ENCODE measurements around the gene TXN2.

TXN2 gene

GRCh38 chr22:36464715-36465231 is 16.7 kb downstream of the TXN2 start:
- Histone ChIP-seq H3K27ac (replicated peaks) (no peak overlapping the region), H3K27me3 (ENCODE audit: insufficient read depth, poor library complexity, severe bottlenecking) (no peaks in the 10 kb centered on the region), H3K4me3 (replicated peaks; ENCODE audit: insufficient read depth, low read length) (no peak overlapping the region)
- DNase-seq (ENCODE audit: low read depth in 1 of 2, low spot score in 1 of 2), result no peak
- TF ChIP-seq, protein P1, sequence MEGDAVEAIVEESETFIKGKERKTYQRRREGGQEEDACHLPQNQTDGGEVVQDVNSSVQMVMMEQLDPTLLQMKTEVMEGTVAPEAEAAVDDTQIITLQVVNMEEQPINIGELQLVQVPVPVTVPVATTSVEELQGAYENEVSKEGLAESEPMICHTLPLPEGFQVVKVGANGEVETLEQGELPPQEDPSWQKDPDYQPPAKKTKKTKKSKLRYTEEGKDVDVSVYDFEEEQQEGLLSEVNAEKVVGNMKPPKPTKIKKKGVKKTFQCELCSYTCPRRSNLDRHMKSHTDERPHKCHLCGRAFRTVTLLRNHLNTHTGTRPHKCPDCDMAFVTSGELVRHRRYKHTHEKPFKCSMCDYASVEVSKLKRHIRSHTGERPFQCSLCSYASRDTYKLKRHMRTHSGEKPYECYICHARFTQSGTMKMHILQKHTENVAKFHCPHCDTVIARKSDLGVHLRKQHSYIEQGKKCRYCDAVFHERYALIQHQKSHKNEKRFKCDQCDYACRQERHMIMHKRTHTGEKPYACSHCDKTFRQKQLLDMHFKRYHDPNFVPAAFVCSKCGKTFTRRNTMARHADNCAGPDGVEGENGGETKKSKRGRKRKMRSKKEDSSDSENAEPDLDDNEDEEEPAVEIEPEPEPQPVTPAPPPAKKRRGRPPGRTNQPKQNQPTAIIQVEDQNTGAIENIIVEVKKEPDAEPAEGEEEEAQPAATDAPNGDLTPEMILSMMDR (IDR thresholded peaks at IDR 0.05; ENCODE audit: insufficient read depth, low read length), result no peak
- TF ChIP-seq GABPA (IDR thresholded peaks at IDR 0.05; ENCODE audit: low read depth), result no peak

GRCh38 chr22:36463783-36464184 is 17.7 kb downstream of the TXN2 start:
- H3K27ac ChIP-seq (replicated peaks), result no peak overlapping the region
- no peaks in the 10 kb centered on the region for H3K27me3 ChIP-seq (ENCODE audit: insufficient read depth, poor library complexity, severe bottlenecking)
- TF ChIP-seq SPI1 (IDR thresholded peaks at IDR 0.05; ENCODE audit: borderline replicate concordance, low read depth), result no peak
- TF ChIP-seq, protein P2, sequence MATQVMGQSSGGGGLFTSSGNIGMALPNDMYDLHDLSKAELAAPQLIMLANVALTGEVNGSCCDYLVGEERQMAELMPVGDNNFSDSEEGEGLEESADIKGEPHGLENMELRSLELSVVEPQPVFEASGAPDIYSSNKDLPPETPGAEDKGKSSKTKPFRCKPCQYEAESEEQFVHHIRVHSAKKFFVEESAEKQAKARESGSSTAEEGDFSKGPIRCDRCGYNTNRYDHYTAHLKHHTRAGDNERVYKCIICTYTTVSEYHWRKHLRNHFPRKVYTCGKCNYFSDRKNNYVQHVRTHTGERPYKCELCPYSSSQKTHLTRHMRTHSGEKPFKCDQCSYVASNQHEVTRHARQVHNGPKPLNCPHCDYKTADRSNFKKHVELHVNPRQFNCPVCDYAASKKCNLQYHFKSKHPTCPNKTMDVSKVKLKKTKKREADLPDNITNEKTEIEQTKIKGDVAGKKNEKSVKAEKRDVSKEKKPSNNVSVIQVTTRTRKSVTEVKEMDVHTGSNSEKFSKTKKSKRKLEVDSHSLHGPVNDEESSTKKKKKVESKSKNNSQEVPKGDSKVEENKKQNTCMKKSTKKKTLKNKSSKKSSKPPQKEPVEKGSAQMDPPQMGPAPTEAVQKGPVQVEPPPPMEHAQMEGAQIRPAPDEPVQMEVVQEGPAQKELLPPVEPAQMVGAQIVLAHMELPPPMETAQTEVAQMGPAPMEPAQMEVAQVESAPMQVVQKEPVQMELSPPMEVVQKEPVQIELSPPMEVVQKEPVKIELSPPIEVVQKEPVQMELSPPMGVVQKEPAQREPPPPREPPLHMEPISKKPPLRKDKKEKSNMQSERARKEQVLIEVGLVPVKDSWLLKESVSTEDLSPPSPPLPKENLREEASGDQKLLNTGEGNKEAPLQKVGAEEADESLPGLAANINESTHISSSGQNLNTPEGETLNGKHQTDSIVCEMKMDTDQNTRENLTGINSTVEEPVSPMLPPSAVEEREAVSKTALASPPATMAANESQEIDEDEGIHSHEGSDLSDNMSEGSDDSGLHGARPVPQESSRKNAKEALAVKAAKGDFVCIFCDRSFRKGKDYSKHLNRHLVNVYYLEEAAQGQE (IDR thresholded peaks at IDR 0.05; ENCODE audit: insufficient replicate concordance, low read depth), result no peak
- TF ChIP-seq GABPA (IDR thresholded peaks at IDR 0.05; ENCODE audit: low read depth), result no peak
- TF ChIP-seq, protein P1 (IDR thresholded peaks at IDR 0.05; ENCODE audit: insufficient read depth, low read length), result no peak
- TF ChIP-seq POLR2AphosphoS5 (IDR thresholded peaks at IDR 0.05; ENCODE audit: low read depth), result no peak
- DNase-seq (ENCODE audit: low read depth in 1 of 2, low spot score in 1 of 2), result no peak
- H3K4me3 ChIP-seq (replicated peaks; ENCODE audit: insufficient read depth, low read length), result no peak overlapping the region

GRCh38 chr22:36461665-36462649 is 19.5 kb downstream of the TXN2 start:
- H3K27ac ChIP-seq (replicated peaks), result no peak overlapping the region
- DNase-seq (ENCODE audit: low read depth in 1 of 2, low spot score in 1 of 2), result no peak

More at GRCh38 chr22:36461665-36462649, 19.5 kb downstream of the TXN2 start:
- H3K27me3 ChIP-seq (ENCODE audit: insufficient read depth, poor library complexity, severe bottlenecking), result no peaks in the 10 kb centered on the region
- TF ChIP-seq, protein P2 (IDR thresholded peaks at IDR 0.05; ENCODE audit: insufficient replicate concordance, low read depth), result no peak
- TF ChIP-seq GABPA (IDR thresholded peaks at IDR 0.05; ENCODE audit: low read depth), result no peak
- TF ChIP-seq SPI1 (IDR thresholded peaks at IDR 0.05; ENCODE audit: borderline replicate concordance, low read depth), result no peak
- TF ChIP-seq, protein P1 (IDR thresholded peaks at IDR 0.05; ENCODE audit: insufficient read depth, low read length), result no peak
- no peak for TF ChIP-seq POLR2AphosphoS5 (IDR thresholded peaks at IDR 0.05; ENCODE audit: low read depth)
- no peak overlapping the region for H3K4me3 ChIP-seq (replicated peaks; ENCODE audit: insufficient read depth, low read length)

Measured in HL-60 (cell line).